ENCODE results near the gene IKZF3. TPM values are rescaled to one million over a fixed set of nuclear protein-coding genes. Genes with fewer than 3 reads are reported as not detected.
A peak's percentile ranks its signal among the peaks of the same experiment; 100 is the strongest.

The IKZF3 gene
- total and polyA plus RNA-seq, 10 of the 15 experiments (the other 5 are each of a cell fraction or from before 2014, with no cell fraction given): 5.5 to 98.2 (median 47.6) TPM

- Histone ChIP-seq H3K27ac (ENCODE audit: control insufficient read depth, insufficient read depth) (peak overlapping the region; percentile 96), H3K9ac (ENCODE audit: control insufficient read depth, insufficient read depth, low read length) (peak overlapping the region; percentile 83), H4K20me1 (ENCODE audit: control insufficient read depth, insufficient read depth) (no peaks in the 10 kb centered on the region), H3K79me2 (ENCODE audit: control insufficient read depth, insufficient read depth, low read length) (peaks cover 29% of the 10 kb centered on the region), H3K4me1 (ENCODE audit: control insufficient read depth, insufficient read depth, low read length) (peaks cover 66% of the 10 kb centered on the region), H3K9me3 (replicated peaks; ENCODE audit: control insufficient read depth, insufficient read depth, low read length) (no peaks in the 10 kb centered on the region), H3K4me2 (ENCODE audit: control insufficient read depth, insufficient read depth) (peak overlapping the region; percentile 87), H3K4me3 (peak overlapping the region; percentile 66), H2AFZ (ENCODE audit: control insufficient read depth, low read depth, low read length) (no peak overlapping the region; the same call in 1 of the 2 replicates), H3K36me3 (ENCODE audit: control insufficient read depth in 2 of 2, insufficient read depth in 2 of 2, low read length in 1 of 2) (peaks cover 0 to 6% of the 10 kb centered on the region in 2 experiments; a peak in 1 of 4 replicates), H3K27me3 (replicated peaks in 1 of 2; ENCODE audit: control insufficient read depth in 2 of 2, insufficient read depth in 2 of 2, low read length in 1 of 2) (no peaks in the 10 kb centered on the region)
- ATAC-seq: peak; percentile 45
- RAD21 ChIA-PET (ENCODE audit: unreplicated experiment): interaction anchor here (0.7 to 3.7 kb wide), 26 partner anchors 9 to 224 kb away, joined by 3 to 57 read pairs (median 7); partner anchors contain the start of genes IKZF3 and PSMD3
- WGBS (ENCODE audit: insufficient coverage, insufficient replicate concordance, low lambda C conversion rate, missing lambda C conversion rate): under 1% methylated on average over 17 of the region's 18 CpGs
- BruUV-seq (replicated peaks): no TSS peak
- in situ Hi-C loops (cut with MboI) (loop anchor here (5.0 kb wide), 1 partner anchor 107 kb away; the partner anchor contains the start of gene IKZF3), intact Hi-C loops (cut with micrococcal nuclease; ENCODE audit: unreplicated experiment) (loop anchor here (2.0 to 5.0 kb wide), 4 partner anchors 25 to 227 kb away; partner anchors contain the start of genes LRRC3C, MIEN1, ORMDL3 and PSMD3)
- POLR2A ChIA-PET: interaction anchor here (0.6 to 2.9 kb wide), 20 partner anchors 9 to 368 kb away, joined by 3 to 32 read pairs (median 4); no protein-coding TSS in a partner anchor
- CTCF ChIA-PET: interaction anchor here (0.7 to 5.0 kb wide), 21 partner anchors 11 to 224 kb away, joined by 3 to 39 read pairs (median 5); partner anchors contain the start of genes IKZF3 and MIEN1
- no peak for FAIRE-seq
- SMC1A ChIA-PET (ENCODE audit: uncharacterized antibody, unreplicated experiment): interaction anchor here (0.7 to 3.0 kb wide), 22 partner anchors 9 to 203 kb away, joined by 3 to 50 read pairs (median 6); partner anchors contain the start of genes IKZF3 and MIEN1
- DNase-seq (ENCODE audit: low read depth, low spot score): peak; percentile 84
- TF ChIP-seq DPF2 (IDR thresholded peaks at IDR 0.05) (peak; percentile 92), ZNF24 (IDR thresholded peaks at IDR 0.05) (no peak), JUNB (IDR thresholded peaks at IDR 0.05) (no peak), YY1 (IDR thresholded peaks at IDR 0.05; ENCODE audit: low read depth, low read length) (peak; percentile 58; the same call in 1 of the 2 replicates), HDAC2 (IDR thresholded peaks at IDR 0.05) (no peak), PRDM15 (CRISPR knock-in tag; IDR thresholded peaks at IDR 0.05) (no peak), SMAD5 (IDR thresholded peaks at IDR 0.05; ENCODE audit: low read depth) (no peak), FOXK2 (IDR thresholded peaks at IDR 0.05) (no peak), NRF1 (conservative IDR thresholded peaks at IDR 0.05; ENCODE audit: low read depth, low read length) (no peak), HDGF (IDR thresholded peaks at IDR 0.05) (peak; percentile 95)
- TF ChIP-seq, protein P1, sequence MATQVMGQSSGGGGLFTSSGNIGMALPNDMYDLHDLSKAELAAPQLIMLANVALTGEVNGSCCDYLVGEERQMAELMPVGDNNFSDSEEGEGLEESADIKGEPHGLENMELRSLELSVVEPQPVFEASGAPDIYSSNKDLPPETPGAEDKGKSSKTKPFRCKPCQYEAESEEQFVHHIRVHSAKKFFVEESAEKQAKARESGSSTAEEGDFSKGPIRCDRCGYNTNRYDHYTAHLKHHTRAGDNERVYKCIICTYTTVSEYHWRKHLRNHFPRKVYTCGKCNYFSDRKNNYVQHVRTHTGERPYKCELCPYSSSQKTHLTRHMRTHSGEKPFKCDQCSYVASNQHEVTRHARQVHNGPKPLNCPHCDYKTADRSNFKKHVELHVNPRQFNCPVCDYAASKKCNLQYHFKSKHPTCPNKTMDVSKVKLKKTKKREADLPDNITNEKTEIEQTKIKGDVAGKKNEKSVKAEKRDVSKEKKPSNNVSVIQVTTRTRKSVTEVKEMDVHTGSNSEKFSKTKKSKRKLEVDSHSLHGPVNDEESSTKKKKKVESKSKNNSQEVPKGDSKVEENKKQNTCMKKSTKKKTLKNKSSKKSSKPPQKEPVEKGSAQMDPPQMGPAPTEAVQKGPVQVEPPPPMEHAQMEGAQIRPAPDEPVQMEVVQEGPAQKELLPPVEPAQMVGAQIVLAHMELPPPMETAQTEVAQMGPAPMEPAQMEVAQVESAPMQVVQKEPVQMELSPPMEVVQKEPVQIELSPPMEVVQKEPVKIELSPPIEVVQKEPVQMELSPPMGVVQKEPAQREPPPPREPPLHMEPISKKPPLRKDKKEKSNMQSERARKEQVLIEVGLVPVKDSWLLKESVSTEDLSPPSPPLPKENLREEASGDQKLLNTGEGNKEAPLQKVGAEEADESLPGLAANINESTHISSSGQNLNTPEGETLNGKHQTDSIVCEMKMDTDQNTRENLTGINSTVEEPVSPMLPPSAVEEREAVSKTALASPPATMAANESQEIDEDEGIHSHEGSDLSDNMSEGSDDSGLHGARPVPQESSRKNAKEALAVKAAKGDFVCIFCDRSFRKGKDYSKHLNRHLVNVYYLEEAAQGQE (IDR thresholded peaks at IDR 0.05; ENCODE audit: low read depth, low read length): 0 out of 2 replicates have a peak, but pooled peaks have one; percentile 8
- TF ChIP-seq, protein P2, sequence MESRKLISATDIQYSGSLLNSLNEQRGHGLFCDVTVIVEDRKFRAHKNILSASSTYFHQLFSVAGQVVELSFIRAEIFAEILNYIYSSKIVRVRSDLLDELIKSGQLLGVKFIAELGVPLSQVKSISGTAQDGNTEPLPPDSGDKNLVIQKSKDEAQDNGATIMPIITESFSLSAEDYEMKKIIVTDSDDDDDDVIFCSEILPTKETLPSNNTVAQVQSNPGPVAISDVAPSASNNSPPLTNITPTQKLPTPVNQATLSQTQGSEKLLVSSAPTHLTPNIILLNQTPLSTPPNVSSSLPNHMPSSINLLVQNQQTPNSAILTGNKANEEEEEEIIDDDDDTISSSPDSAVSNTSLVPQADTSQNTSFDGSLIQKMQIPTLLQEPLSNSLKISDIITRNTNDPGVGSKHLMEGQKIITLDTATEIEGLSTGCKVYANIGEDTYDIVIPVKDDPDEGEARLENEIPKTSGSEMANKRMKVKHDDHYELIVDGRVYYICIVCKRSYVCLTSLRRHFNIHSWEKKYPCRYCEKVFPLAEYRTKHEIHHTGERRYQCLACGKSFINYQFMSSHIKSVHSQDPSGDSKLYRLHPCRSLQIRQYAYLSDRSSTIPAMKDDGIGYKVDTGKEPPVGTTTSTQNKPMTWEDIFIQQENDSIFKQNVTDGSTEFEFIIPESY (IDR thresholded peaks at IDR 0.05): no peak
Measured at GRCh38 chr17:39755554-39756379, 108.3 kb downstream of the IKZF3 start.
